ENCODE data around the gene MRE11.
A peak's percentile ranks its signal among the peaks of the same experiment; 100 is the strongest.
"Not testable (repeated sequence)": the region's sequence is repeated elsewhere in the genome, so short reads cannot be mapped to it uniquely, and the experiment has no call there.

The MRE11 gene

GRCh38 chr11:94418123-94418765 is 75.4 kb downstream of the MRE11 start:
- FAIRE-seq, result no peak

DNA sequence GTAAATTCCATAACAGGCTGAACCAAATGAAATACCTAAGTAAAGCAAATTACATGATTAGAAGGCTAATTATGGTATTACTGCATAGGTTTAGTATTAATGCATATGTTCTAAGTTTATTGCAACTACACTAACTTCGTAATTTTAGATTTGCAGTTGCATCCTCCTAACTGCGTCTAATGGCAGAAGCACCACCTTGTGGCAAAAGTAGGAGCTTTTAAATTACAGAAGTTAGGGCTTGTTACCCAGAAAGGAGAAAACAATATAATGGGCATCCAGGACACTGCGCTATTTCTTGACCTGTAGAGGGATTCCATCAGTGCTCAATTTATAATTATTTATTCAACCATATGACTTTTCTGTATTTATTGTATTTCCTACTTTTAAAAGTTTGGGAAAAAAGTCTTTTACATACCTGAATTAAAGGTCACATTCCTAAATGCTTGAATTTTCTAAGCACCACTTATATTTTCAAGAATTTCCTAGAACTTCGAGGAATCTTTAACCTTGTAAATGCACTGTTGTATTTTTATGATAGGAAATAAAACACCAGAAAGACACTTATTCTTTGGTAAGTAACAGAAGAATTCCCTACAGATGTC is 76.2 kb downstream of the MRE11 start:
- FAIRE-seq, result peak; percentile 50

GRCh38 chr11:94405062-94405833 is 88.4 kb downstream of the MRE11 start:
- no peak for FAIRE-seq

GRCh38 chr11:94402355-94402754 is 91.3 kb downstream of the MRE11 start:
- no peak for FAIRE-seq

DNA sequence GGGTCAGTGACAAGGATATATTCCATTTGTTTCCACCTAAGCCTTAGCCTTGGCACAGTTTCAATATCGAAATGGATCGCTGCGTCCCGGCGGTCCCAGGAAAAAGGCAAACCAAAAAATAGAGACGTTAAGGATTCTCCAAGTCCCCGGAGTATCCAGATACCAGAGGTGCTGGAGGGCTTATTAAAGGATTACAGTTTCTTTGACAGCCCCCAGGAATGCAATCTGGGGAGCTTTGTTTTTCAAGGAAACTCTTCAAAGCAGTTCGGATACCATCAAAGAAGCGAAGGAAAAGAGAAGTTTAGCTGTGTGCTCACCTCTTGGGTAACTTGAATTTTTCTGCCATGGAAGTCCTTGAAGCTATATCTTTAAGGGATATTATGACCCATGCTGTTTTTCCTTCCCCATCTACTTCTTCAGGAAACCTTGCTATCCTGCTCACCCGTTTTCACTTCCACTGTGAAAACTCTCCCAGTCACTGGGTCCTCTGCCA is 91.8 kb downstream of the MRE11 start:
- no peak for FAIRE-seq

DNA sequence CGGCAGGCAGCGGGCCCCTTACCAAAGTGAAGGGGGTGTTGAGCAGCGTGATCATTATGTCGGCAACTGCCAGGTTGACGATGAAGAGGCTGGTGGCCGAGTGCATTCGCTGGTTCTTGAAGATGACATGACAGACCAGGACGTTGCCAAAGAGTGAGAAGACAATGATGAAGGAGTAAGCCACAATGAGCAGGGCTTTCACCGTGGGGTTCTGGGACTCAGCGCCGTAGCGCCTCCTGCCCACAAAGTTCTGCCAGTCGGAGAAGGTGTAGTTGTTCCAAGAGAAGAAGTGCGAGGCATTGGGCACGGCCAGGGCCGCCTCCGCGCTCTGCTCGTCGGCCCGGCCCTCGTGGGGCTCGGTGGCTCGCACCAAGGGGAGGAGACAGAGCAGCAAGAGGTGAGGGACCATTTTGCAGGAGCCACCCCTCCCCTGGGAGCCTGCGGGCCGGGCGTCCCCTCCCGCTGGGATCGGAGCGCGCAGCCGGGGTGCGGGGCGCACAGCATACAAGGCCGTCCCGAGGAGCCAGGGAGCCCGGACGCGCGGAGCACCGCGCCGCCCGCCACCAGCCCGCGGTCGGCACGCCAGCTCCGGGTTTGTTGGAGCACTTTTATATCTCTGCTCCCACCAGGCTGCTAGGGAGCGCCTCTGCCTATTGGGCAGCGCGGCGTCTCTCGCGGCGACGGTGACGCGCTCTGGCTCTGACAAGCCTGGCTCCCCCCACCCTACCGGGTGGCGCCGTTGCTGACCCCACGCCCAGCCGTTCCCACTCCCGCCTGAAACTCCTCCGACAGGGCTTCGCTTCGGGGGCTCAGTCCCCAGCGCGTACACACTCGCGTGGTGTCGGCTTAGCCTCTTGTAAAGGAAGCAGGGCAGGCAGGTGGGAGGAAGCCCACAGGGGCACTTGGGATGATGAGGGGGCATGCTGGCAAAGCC is 92.5 kb downstream of the MRE11 start, which contains the start of gene GPR83:
GPR83 (minus strand) TSS at position 581 of the 934 bp plus-strand sequence; CDS start at position 409, 172 bp downstream.
- FAIRE-seq, result no peak

DNA sequence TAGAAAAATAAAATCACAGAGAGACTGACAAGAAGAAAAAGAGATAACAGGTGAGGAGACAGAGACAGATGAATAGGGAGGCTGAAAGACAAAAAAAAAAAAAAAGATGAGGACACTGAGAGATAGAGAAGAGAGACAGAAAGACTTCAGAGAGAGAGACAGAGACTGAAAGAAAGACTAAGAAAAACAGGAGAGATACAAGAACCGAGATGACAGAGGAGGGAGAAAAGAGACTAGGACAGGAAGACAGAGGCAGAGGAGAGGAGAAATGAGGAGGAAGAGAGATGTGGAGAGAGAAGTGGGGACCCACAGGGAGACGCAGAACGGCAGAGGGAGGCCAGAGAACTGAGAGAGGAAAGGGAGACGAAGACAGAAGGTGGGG is 93.2 kb downstream of the MRE11 start:
- FAIRE-seq, result no peak

GRCh38 chr11:94400050-94400449 is 93.6 kb downstream of the MRE11 start:
- no peak for FAIRE-seq

- FAIRE-seq, result no peak
Observed at GRCh38 chr11:94398101-94398500, 95.5 kb downstream of the MRE11 start.

DNA sequence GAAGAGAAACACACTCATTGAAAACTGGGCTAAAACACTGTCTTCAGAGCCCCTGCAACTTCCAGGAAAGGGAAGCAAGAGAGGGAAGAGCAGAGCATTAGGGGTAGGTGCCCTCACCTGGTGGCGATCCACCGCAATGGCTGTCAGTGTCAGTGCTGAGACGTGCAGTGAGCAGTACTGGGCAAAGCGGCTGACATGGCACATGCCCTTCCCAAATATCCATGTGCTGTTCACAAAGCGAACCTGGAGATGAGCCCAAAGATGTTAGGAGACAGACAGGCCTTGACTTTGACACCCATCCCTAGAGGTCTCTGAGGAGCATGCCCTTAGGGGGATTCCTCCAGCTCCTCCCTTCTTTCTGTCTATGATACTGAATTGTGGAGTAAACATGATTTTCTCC is 97.4 kb downstream of the MRE11 start:
- FAIRE-seq, result no peak

GRCh38 chr11:94391937-94392336 is 101.7 kb downstream of the MRE11 start:
- FAIRE-seq, result not testable (repeated sequence)

DNA sequence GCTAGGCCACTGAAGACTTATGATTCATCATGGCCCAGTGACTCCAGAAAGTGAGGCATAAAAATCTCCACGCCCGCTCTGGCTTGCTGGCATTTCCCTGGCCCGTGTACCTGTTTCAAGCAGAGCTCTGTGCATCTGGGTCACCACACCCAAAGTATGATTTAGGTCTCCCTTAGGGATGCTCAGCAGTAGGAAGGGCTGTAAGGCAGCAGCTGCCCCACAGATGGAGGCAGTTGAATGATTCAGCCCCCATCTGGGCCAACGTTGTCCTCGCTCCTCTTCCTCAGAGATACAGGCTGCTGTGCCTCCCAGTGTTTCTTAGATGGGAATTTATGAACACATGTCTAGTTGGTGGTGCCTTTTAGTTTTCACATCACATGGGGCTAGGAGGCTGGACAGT is 114.0 kb downstream of the MRE11 start:
- FAIRE-seq, result no peak

DNA sequence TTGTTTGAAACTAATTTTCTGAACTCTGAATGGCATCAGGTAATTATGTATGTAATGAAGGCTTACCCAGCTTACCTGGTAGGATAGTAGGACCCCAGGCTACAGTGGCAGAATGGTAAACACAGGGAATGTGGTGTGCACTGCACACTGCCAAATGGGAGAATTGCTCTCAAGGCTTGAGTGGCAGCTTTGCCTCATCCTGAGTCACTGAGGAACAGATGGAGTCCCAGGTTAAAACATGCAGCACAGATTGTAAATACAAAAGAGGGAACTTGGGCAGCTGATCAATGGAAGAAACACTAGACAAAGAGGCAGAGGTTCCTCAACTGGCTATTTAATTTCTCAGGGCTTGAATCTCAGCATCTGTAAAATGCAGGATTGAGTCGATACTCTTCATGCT is 116.8 kb downstream of the MRE11 start:
- FAIRE-seq, result no peak

- FAIRE-seq, result not testable (repeated sequence)
Observed at GRCh38 chr11:94370576-94370975, 123.1 kb downstream of the MRE11 start.
